ENCODE results near the gene IQCF5.
"Not testable (repeated sequence)": the region's sequence is repeated elsewhere in the genome, so short reads cannot be mapped to it uniquely, and the experiment has no call there.

The IQCF5 gene

DNA sequence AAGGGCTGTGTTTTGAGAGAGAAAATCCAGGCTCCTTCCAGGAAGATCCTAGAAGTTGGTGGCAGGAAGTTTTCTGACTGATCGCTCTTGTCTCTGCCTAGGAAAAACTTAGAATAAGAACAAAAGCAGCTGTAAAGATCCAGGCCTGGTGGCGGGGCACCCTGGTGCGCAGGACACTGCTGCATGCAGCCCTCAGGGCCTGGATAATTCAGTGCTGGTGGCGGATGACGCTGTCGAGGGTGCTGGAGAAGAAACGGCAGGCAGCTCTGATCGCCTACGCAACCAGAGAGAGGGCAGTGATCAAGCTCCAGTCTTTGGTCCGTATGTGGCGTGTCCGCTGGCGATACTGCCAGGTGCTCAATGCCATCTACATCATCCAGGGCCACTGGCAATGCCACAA lies 12.5 kb downstream of the IQCF5 start:
- no peak for DNase-seq

DNA sequence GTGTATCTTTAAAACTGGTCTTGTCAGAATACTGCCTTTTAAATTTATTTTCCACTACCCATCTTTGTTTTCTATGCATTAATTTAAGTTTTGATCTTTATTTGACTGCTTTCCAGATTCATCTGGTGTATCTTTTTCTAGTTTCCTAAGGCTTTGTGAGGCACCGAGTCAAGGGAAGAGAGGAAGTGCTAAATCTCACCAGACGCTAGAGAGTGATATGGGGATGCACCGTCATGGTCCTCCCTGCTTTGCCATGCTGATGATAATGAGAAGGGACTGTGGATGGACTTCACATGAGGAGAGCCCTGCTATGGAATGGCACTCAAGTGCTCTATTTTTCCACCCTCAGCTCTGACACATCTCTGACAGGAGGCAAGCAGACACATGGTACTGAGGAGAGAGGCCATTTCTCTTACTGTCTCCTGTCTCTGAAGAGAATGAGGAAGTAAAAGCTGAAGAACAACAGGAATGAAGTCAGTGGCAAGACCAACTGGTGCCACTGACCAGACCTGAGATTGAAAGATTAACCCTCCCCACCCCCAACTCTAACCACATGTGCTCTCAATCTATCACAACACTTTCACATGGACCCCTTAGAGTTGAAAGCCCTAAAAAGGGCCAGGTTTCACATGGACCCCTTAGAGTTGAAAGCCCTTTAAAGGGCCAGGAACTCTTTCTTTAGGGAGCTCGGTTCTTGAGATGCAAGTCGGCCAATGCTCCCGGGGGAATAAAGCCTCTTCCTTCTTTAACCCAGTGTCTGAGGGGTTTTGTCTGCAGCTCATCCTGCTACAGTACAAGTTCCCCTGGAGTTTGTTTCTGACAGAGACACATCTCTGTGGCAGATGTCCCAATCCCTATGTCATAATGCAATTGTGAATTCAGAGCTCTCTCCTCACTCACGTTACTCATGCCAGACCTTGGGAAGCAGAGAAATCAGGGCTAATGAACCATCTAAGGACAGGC lies 14.4 kb downstream of the IQCF5 start, which contains the start of gene IQCF2:
IQCF2 (plus strand) TSS at position 913 of the 963 bp plus-strand sequence. CDS start 52 bp downstream, outside the sequence.
- DNase-seq = no peak

DNA sequence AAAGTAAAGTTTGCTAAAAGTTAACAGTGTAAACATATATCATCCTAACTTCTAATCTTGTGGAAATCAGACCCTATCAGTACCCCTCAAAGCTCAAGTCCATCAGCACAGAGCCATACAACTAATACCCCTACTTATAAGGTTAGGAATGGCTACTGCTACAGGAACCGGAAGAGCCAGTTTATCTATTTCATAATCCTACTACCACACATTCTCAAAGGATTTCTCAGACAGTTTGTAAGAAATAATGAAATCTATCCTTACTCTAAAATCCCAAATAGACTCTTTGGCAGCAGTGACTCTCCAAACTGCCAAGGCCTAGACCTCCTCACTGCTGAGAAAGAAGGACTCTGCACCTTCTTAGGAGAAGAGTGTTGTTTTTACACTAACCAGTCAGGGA lies 20.0 kb downstream of the IQCF5 start:
- DNase-seq = not testable (repeated sequence)

DNA sequence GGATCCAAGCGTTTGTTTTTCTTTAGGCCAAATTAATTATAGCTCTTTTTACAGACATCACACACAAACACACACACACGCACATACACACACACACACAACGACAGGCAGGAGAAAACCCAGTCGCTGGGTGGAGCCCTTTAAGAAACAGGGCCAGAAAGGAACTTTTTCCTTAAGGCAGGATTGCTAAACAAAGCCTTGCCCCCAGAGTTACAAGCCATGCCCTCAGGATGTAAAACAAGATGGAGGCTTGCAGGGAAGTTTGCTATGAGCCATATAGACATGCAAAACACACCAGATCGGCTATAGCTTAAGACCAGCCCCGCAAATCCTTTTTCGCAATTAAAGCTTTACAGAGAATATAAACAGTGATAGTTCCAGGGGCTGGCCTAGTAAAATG lies 30.3 kb downstream of the IQCF5 start:
- DNase-seq = no peak

DNA sequence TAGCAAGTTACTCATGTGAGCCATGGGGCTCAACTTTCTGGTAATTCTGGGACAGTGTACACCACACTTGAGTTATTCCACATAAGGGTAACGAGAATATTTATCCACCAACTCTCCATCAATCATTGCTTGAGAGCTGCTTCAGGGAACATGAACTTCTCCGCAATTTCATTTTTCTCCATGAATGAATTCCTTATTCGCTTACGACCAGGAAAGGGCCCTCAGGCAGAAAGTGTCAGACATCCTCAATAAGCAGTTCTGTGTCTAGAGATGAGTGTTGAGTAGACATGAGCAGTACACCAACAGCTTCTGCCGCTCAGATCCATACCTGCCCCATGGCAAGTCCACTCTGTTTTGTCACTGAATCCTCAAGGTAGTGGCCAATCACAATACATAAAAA lies 38.8 kb downstream of the IQCF5 start:
- DNase-seq = no peak

DNA sequence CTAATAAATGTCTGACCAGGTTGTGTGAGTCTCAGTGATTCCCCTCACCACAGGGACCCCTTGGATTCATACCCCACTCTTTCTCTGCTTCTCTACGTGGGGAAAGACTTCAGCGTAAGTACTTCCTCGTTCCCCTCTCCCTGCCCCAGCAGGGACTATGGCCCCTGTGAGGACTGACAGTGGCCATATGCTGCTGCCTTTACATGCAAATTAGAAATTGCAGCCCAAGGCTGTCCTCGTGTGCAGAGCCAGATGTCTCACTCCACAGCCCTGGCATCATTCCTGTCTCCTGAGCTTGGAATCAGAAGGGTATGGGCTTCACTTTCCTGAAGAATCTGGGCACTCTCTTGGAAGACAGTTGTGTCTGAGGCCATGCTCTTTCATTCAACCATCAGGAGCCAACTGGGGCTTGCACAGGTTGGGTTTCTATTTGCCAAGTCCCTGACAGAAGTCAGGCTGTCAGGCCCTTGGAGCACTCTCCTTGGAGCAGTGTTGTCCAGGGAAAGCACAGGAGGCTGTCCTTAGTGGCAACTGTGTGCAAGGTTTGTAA lies 44.5 kb downstream of the IQCF5 start:
- no peak for DNase-seq

DNA sequence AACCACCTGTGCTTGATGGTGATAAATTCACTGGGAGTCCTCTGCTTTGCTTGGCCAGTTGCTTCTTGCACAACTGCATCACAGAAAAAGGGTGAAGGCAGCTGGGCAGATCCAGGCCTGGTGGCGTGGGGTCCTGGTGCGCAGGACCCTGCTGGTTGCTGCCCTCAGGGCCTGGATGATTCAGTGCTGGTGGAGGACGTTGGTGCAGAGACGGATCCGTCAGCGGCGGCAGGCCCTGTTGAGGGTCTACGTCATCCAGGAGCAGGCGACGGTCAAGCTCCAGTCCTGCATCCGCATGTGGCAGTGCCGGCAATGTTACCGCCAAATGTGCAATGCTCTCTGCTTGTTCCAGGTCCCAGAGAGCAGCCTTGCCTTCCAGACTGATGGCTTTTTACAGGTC lies 45.1 kb downstream of the IQCF5 start:
- no peak for DNase-seq

DNA sequence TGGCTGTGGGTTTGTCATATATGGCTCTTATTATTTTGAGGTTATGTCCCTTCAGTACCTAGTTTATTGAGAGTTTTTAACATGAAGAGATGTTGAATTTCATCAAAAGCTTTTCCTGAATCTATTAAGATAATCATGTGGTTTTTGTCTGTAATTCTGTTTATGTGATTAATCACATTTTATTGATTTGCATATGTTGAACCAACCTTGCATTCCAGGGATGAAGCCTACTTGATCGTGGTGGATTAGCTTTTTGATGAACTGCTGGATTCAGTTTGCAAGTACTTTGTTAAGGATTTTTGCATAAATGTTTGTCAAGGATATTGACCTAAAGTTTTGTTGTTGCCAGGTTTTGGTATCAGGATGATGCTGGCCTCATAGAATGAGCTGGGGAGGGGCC lies 47.1 kb downstream of the IQCF5 start:
- DNase-seq = no peak

All from NCI-H446 treated with DMSO at 0.1 percent for 48 hours (cell line).